GM23338 (cell line): Measurements from ENCODE around the gene LIPM.

Experiments used
- CREB1 ChIP-seq: fragments of 250-450 bp; sonication (Bioruptor Pico); IDR thresholded peaks from 2 replicates; pipeline ENCODE4 v1.5.0; 2020; ENCODE audit warnings: low read depth, mild to moderate bottlenecking, moderate library complexity
- CTCF ChIP-seq, 2 experiments: fragments of 200-600 bp in 1 of 2; sonication (generic) in 1 of 2; conservative IDR thresholded peaks; 2 replicates each; pipeline versions ENCODE4 v1.5.1 to v1.6.1; 2016 to 2017; ENCODE audit warnings: antibody characterized with exemption in 2 of 2, low read depth in 2 of 2, mild to moderate bottlenecking in 2 of 2, moderate library complexity in 1 of 2
- ETS1 ChIP-seq: IDR thresholded peaks from 2 replicates; pipeline ENCODE4 v1.6.1; 2016; ENCODE audit warnings: antibody characterized with exemption
- EZH2 ChIP-seq: fragments of 200-600 bp; sonication (generic); IDR thresholded peaks from one replicate; pipeline ENCODE4 v1.8.0; 2017; ENCODE audit warnings: antibody characterized with exemption, mild to moderate bottlenecking, low read depth; ENCODE audit not compliant: unreplicated experiment
- EZH2phosphoT487 ChIP-seq: fragments of 200-600 bp; sonication (generic); IDR thresholded peaks from one replicate; pipeline ENCODE4 v1.8.1; 2018; ENCODE audit warnings: antibody characterized with exemption; ENCODE audit not compliant: unreplicated experiment
- JUNB ChIP-seq: IDR thresholded peaks from one replicate; pipeline ENCODE4 v1.6.1; 2016; ENCODE audit warnings: antibody characterized with exemption; ENCODE audit not compliant: unreplicated experiment
- NANOG ChIP-seq: IDR thresholded peaks from 2 replicates; pipeline ENCODE4 v1.6.1; 2016; ENCODE audit warnings: antibody characterized with exemption, borderline replicate concordance
- POLR2AphosphoS5 ChIP-seq: IDR thresholded peaks from 2 replicates; pipeline ENCODE4 v1.6.1; 2016; ENCODE audit warnings: antibody characterized with exemption, low read depth
- REST ChIP-seq: IDR thresholded peaks from one replicate; pipeline ENCODE4 v1.6.1; 2018; ENCODE audit warnings: antibody characterized with exemption; ENCODE audit not compliant: unreplicated experiment
- STAT1 ChIP-seq: IDR thresholded peaks from one replicate; pipeline ENCODE4 v1.6.1; 2016; ENCODE audit warnings: antibody characterized with exemption; ENCODE audit not compliant: unreplicated experiment
- ZNF114 ChIP-seq: fragments of 250-450 bp; sonication (Bioruptor Pico); IDR thresholded peaks from 2 replicates; pipeline ENCODE4 v1.5.0; 2020; ENCODE audit warnings: mild to moderate bottlenecking, moderate library complexity
- ZNF331 ChIP-seq: fragments of 250-450 bp; sonication (Bioruptor Pico); IDR thresholded peaks from 2 replicates; pipeline ENCODE4 v1.5.0; 2020; ENCODE audit warnings: low read depth, mild to moderate bottlenecking, moderate library complexity

GRCh38 chr10:88809621-88810020 lies 7.1 kb downstream of the LIPM start:
- TF ChIP-seq CTCF (conservative IDR thresholded peaks at IDR 0.05; ENCODE audit: low read depth in 2 of 2) (no peak), REST (no peak), EZH2 (no peak), CREB1 (CRISPR knock-in tag) (no peak), EZH2phosphoT487 (no peak), STAT1 (no peak), NANOG (no peak), POLR2AphosphoS5 (no peak), ZNF114 (CRISPR knock-in tag) (no peak), JUNB (no peak), ETS1 (no peak), ZNF331 (no peak)
